RPMI8226 (cell line): Measurements from ENCODE around the gene TPD52L2.
"Not testable (repeated sequence)": the region's sequence is repeated elsewhere in the genome, so short reads cannot be mapped to it uniquely, and the experiment has no call there.

ENCODE experiments used
- DNase-seq: peaks from one replicate; pipeline ENCODE4 v3.0.0-alpha.2; 2015

The TPD52L2 gene

GRCh38 chr20:63857764-63858392, 7.2 kb upstream of the TPD52L2 start:
- no peak for DNase-seq

GRCh38 chr20:63858393-63859165, 6.5 kb upstream of the TPD52L2 start:
- no peak for DNase-seq

DNA sequence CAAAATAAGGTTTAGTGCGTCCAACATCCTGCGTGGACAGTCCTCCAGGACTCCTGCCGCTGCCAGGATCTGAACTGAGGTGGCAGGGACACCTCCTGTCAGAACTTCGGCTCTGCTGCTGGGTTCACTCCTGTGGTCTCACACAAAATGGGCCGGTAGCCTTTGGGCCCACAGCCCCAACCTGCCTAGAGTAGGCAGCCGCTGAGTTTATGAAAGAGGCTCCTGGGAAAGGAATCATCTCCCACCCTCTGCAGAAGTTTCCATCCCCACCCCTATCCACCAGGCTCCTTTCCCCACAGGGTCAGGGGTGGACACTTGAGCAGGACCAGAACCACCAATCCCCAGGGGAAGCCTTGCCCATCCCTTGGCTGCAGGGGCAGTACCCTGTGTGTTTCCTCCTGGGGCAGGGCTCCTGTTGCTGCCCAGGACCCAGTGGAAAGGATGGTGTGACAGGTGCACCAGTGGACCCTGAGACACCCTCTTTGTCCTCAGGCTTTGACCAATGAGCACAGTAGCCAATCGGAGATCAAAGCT, 5.8 kb upstream of the TPD52L2 start:
- no peak for DNase-seq

- DNase-seq: no peak
Observed at GRCh38 chr20:63860325-63861051, 4.6 kb upstream of the TPD52L2 start.

DNA sequence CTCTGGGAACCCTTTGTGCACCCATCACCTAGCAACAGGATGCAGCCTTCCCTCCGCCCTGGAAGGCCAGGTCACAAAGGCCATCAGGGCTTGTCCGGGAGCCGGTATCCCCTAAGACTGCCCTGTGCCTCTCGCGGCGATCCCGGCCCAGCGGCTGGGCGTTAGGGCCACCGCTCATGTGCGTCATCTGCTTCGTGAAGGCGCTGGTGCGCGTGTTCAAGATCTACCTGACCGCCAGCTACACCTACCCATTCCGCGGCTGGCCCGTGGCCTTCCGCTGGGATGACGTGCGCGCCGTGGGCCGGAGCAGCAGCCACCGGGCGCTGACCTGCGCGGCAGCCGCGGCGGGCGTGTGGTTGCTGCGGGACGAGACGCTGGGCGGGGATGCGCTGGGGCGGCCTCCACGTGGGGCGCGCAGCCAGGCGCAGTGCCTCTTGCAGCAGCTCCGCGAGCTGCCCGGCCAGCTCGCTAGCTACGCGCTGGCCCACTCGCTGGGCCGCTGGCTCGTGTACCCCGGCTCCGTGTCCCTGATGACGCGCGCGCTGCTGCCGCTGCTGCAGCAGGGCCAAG, 3.6 kb upstream of the TPD52L2 start, which contains the start of gene ABHD16B:
Gene ABHD16B (plus strand): TSS at position 134 of the 570 bp plus-strand sequence. CDS start 43 bp downstream, at position 177.
- DNase-seq: no peak

- DNase-seq: no peak
Observed at GRCh38 chr20:63861981-63862901, 2.8 kb upstream of the TPD52L2 start.

DNA sequence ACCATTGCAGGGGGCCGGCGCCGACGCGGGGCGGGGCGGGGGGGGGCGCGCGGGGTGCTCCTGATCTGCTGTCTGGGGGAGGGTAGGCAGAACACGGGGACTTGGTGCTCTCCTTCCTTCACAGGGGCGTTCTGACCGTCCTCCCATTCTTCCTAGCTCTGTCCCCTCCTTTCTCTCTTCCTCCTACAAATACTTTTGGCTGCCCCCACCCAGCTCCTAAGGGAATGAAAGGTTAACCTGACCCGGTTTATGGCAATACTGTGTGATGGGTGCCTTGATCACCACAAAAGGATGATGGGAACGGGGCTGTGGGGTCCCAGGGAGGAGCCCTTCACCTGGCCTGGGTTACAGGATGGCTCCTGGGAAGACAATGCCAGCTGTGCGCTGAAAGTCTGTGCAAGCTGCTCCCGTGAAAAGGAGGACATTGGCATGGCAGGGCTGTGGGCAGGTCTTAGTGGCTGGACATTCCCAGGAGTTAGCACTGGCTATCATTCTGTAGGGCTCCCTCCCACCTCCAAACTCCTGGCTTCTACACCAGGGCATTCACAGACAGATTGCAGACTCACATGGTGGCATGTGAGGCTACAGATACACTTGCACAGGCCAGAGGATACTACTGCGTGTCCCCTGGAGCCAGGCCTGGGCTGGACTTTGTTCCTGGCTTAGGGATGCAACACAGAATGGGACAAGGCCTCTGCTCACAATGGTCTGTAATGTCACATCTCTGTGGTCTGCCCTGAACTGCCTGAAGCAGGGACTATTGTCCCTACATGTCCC, 1.9 kb upstream of the TPD52L2 start:
- DNase-seq: no peak

DNA sequence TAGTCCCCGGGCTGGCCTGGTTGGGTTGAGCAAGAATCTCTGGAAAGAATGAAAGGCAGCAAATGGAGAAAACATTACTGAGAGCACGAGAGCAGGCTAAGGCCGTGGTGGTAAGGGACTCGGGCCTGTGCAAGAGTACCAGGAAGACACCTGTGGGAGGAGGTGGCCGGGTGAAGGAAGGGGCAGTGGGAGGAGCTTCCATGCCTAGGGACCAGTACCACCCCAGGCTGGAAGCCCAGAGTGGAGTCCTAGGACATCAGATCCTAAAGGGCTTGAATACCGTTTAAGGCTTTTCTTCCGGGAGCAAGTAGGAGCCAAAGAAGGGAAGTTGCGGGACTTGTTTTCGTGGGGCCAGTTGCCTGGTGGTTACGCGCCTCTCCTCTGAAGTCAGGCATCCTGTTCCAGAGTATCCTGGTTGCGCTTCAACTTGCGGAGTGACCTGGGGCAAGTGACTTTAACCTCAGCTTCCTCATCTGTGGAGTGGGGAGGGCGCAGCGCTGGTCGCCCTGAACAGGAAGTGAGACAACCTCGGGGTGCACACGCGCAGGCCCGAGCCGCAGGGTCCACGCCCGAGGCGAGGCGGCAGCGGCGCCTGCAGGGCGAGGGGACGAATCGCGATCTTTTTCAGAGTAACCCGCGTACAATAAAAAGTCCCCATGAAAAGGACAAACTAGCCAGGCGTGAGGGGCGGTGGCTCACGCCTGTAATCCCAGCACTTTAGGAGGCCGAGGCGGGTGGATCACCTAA, 1.1 kb upstream of the TPD52L2 start:
- DNase-seq: peak; percentile 96

DNA sequence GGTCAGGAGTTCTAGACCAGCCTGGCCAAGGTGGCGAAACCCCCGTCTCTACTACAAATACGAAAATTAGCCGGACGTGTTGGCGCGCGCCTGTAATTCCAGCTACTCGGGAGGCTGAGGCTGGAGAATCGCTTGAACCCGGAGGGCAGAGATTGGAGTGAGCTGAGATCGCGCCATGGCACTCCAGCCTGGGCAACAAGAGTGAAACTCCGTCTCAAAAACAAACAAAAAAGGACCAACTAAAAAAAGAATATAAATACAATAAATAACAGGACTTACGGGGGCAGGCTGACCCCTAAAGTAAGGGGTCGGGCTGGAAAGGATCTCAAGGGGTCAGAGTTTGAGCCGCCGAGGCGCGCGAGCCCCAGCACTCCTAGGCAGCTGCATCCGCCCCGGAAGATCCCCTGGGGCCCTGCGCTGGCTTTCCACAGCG, 509 bp upstream of the TPD52L2 start:
- no peak for DNase-seq

DNA sequence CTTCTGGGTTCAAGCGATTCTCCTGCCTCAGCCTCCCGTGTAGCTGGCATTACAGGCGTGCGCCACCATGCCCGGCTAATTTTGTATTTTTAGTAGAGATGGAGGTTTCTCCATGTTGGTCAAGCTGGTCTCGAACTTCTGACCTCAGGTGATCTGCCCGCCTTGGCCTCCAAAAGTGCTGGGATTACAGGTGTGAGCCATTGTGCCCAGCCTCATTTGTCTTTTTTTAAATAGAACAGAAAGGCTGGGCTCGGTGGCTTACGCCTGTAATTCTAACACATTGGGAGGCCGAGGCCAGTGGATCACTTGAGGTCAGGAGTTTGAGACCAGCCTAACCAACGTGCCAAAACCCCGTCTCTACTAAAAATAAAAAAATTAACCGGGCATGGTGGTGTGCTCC, 2.0 kb downstream of the TPD52L2 start:
- DNase-seq: not testable (repeated sequence)

DNA sequence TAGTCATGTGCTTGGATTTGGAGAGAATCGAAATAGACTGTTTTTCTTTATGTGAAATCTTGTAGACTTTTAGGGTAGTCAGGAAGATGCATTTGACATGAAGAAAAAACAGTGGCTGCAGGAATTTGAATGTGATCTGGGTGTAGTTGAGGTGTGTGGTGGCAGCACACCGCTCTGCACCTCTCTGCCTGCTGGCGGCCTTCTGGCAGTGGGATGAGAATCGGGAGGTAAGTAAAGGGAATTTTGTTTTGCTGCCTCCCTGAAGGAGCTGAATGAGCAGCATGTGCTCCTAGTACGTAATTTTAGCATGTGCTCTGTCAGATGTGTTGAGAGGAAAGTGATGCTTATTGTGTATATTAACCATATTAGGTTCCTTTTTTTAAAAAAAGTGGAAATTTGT, 3.2 kb downstream of the TPD52L2 start:
- DNase-seq: no peak

DNA sequence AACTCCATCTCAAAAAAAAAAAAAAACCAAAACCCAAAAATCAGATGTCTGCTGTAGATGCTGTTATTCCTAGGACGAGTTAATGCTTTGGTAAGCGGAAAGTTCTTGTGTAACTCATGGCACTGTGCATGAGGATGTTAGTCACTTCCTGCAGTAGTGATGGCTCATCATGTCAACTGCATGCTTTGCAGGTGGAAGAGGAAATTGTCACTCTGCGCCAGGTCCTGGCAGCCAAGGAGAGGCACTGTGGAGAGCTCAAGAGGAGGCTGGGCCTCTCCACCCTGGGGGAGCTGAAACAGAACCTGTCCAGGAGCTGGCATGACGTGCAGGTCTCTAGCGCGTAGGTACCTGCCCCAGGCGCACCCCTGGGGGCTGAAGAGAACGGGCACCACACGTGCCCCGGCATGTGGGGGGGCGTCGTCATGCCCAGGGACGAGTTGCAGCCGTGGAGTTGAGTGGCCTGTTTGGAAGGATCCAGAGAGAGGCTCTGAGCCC, 8.5 kb downstream of the TPD52L2 start:
- DNase-seq: no peak

GRCh38 chr20:63874241-63874640, 9.2 kb downstream of the TPD52L2 start:
- DNase-seq: not testable (repeated sequence)

DNA sequence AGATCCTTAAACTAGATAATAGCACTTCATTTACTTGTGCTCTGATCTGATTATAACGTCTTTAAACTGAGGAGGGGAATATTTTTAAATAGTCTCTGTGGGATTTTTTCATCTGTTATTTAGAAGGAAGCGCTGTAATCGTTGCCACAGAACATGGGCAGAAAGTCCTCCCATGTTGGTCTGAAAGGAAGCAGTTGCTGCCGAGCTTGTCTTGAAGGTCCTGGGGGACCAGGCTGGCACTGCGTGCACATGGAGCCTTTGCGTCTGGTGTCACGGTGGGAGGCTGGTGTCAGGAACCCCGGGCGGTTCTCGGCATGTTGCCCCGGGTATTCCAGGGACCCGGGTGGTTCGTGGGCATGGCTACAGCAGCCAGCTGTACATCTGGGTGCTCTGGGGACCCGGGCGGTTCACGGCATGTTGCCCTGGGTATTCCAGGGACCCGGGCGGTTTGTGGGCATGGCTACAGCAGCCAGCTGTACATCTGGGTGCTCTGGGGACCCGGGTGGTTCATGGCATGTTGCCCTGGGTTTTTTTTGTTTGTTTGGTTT, 11.5 kb downstream of the TPD52L2 start:
- no peak for DNase-seq

DNA sequence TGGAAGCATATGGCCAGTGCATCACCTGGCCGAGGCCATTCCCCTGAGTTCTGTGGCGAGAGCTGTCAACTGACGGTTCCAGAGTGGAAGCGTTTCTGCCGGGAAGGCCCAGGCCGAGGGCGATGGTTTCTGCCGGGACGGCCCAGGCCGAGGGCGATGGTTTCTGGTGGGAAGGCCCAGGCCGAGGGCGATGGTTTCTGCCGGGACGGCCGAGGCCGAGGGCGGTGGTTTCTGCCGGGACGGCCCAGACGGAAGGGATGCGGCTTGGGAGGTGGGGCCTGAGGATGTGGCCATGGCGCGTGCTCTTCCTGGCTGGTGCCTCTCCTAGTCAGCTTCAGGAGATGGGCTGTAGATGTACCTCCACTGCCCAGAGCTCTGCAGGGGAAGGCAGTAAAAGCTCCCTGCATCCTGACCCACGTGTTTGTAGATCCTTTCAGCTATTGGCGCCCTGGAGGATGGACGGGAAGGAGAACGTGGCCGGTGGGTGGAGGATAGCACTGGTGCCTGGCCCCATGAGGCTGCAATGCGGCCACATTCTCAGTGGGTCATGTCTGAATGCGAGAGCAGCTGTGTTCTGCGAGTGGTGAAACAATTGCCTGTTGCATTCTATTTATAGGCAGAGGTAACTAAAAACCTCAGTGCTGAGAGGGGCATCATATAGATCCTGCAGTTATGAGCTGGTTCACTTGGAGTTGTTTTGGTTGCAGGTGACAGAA, 12.8 kb downstream of the TPD52L2 start:
- no peak for DNase-seq

GRCh38 chr20:63878899-63879663, 14.0 kb downstream of the TPD52L2 start:
- no peak for DNase-seq

GRCh38 chr20:63880901-63881300, 15.8 kb downstream of the TPD52L2 start:
- DNase-seq: not testable (repeated sequence)
